Fibroblast of skin of back (primary cell): Measurements from ENCODE around the gene GALNT18.

Experiments used
- DNase-seq: peaks from one replicate; pipeline ENCODE4 v3.0.0-alpha.2; 2013

Gene GALNT18

DNA sequence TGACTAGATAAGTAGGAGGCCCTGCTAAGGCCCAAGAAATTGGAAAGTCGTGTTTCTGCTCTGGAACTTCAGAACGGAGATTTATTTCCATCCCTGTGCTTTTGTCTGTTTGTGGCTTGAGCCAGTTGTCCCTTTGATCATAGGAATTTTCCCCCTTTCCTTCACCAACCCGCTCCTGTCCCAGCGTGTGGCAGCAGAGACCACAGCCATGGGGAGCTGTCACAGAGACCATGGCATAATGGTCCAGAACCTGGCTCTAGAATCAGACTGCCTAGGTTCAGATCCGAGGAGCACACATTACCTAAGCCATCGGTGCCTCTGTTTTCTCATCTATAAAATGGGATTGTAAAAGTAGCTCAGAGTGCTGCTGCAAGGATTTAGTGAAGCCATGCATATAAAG lies 128.1 kb downstream of the GALNT18 start:
- DNase-seq = no peak

DNA sequence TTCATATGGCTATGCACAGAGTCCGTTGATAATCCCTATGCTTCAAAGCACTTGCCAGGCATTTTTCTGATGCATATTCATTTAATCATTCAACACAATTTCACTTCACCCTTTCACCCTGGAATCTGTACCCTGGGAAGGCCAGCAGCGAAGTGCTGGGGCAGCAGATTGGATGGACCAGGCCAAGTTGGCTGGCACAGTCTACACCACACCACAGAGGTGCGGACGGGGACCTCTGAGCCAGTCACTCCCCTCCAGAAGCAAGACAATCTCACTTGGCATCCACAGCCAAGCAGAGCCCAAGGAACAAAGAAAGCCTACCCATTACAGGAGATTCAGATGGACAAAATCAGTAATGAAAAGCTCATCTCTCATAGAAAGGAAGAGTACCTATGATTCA lies 130.2 kb downstream of the GALNT18 start:
- no peak for DNase-seq

DNA sequence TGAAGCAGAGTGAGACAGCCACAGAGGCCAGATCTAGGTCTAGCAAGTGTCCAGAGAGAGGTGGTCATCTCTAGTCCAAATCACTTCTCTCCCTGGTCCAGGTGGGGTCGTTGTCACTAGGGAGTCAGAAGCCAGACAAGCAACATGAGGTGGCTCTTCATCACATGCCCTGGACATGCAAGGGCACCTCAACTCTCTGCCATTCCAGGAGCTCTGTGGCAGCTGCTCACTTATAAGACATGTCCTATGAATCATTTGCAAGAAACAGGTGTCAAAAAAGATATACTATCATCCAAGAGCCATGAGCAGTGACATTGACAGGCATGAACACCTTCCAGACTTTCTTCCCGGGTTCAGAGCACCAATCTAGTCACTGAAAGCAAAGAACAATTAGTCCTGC lies 130.8 kb downstream of the GALNT18 start:
- DNase-seq = no peak

DNA sequence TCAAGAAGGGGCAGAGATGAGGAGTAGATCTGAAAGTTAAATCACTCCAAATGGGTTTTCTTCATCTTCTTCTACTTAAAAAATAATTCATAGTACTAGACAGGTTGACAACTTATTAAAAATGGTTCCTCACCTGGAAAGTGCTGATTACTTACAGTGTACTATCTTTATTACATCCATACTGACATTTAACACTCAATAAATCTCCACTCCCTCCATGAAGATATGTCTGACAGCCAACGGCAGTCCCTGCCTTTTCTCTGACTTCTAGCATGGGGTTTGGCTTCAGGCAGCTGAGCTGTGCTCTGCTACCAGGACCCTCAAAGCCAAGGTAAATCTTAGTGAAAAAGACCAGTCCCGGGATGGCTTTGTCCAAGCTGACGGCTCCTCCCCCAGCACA lies 135.4 kb downstream of the GALNT18 start:
- no peak for DNase-seq

DNA sequence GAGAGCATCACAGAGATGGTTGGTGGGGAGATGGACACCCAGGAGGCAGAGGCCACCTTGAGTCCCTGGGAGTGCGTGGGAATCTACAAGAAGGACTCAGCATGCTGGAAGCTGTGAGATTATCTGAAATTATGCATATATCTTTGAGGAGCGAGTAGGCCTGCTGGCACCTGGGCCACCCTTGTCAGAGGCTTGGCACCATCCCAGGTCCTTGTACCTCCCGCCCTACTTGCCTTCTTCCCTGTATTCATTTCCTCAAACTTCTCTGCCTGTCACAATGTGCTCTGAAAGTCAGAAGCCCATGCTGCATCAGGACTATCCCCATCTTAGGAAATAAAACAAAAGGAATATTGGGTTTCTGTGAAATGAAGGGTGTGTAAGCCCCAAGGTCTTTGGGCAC lies 135.8 kb downstream of the GALNT18 start:
- no peak for DNase-seq

DNA sequence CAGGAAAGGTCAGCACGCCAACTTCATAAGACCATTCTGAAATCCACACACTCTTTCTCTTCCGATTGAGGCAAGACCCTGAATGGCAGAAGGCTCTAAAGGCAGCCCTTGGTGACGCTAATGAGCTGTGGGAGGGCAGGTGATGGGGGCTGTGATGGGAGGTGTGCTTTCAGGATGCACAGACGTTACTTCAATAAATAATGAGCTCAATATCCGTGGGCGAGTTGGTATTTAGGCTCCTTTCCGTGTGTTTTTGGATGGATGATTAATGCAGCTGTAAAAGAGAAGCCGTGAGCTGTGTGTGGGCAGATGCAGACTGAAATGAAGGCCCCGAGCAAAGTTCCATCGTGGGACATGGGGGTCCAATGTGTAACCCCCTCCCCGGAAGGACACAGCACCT lies 138.2 kb downstream of the GALNT18 start:
- DNase-seq = no peak

DNA sequence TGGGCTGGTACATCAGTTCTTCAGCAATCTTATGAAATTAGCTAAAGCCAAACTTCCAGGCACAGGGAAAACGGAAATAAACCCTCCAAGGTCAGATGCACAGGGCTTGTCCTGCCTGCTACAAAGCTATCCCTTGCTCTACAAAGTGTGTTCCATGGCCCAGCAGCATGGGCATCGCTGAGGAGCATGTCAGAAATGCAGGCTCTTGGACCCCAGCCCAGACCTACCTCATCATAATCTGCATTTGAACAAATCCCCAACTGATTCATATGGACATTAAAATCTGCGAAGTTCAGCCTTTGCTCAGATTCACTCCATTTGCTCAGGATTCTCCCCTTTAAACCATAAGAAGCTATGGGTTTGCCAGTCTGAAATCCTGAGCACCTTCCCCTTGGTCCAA lies 139.1 kb downstream of the GALNT18 start:
- DNase-seq = no peak

DNA sequence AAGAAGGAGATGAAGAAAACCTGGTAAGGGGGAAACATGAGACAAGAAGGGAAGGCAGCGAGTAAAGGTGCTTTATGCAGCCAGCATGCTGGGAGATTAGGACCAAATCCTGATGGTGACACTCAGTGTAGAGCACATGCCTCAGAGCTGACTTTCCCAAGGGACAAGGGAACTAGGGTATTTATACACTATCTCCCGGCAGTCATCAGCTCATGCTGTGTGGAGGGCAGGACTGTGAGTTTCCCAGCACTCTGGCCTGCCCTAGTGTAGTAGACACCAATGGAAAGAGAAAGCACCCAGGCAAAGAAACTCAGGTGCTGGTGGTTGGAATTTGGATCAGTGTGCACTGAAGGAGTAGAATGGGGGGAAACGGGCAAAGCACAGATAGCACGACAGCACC lies 140.4 kb downstream of the GALNT18 start:
- peak; percentile 37 for DNase-seq

DNA sequence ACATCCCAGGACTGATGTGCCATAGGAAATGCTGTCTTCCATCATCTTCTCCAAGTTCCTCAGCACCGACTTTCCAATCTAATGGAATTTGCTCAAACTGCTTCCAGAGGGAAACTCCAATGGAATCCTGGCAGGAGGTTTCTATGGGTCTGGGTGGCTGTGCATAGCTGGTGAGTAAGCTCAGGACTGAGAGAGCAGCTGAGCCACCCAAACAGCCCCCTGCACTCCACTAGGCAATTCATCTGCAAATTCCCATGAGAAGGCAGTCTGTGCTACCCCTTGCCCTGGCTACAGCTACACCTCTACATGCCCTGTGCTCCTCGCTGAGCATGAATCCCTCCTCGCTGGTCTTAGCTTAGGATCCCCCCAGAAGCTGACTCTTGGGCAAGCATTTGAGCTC lies 140.8 kb downstream of the GALNT18 start:
- DNase-seq = peak; percentile 56

DNA sequence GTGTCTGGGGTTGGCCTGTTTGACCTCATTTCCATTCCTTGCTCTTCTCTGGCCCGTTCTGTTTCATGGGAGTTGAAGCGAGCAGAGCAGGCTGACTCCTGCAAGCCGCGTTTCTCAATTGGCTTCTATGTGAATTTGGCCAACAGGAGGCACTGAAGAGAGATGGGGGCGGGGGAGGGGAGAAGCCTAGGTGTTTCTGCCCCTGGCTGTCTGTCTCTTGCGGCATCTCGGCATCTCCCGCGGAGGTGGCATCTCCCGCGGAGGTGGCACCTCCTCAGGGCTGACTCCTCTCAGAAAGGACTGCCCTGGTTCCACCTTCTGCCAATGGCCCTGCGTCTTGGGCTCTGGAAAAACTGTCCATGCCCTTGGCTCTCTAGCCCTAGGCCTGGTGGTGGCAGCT lies 143.1 kb downstream of the GALNT18 start:
- no peak for DNase-seq

DNA sequence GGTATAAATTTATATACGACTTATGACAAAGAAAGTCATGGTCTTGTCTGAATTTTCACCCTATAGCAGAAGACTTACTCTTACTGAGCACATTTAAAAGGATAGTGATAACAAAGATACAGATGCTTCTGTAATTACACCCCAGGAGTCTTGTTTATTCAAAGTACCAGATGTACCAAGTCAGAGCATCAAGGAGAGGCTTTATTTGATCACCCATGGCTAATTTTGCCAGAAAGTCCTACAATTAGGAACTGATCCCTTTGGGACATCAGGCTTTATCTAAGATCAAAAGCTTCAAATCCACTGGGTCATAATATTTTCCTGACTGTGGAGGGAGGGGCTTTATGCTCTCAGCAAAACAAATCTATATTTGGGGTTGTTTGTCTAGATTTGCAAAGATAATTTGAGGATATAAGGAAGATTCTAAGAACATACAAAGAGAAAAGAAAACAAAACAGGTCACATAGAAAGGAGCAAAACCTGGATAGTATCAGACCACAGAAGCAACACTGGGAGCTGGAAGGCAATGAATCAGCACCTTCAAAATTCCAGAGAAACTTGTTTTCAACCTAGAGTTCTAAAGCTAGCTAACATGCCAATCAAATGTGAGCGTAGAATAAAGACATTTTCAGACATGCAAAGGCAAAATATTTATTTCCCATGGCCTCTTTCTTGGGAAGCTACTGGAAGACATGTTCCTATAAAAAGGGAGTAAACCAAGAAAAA lies 143.9 kb downstream of the GALNT18 start:
- DNase-seq = no peak

DNA sequence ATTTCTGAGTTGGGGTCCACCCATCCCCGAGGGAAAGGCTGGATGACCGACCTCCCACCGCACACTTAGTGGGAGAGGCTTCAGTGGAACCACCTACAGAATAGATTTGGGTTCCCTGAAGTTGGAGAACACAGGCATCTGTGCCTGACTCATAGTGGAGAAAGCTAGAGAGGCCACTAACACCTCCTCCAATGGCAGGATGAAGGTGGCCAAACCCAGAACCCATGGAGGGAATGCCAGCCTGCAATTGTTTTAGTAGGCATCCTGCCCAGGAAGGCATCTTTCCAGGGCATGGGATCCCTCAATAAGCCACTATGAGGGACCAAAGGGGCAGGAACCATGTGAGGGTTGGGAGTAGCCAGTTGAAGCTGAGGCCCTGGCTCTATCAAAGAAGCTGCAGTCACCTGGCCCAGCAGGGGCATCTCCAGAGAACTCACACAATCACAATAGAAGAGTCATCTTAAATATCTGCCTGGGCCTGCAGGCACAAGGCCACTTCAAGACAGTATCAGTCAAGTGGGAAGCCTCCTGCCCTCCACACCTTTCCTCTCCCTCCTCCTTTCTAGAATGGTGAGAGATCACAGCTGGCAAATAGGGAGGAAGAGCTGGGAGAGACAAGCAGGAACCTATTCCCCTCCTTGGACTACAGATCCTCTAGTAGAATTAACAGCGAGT lies 144.7 kb downstream of the GALNT18 start:
- DNase-seq = no peak

DNA sequence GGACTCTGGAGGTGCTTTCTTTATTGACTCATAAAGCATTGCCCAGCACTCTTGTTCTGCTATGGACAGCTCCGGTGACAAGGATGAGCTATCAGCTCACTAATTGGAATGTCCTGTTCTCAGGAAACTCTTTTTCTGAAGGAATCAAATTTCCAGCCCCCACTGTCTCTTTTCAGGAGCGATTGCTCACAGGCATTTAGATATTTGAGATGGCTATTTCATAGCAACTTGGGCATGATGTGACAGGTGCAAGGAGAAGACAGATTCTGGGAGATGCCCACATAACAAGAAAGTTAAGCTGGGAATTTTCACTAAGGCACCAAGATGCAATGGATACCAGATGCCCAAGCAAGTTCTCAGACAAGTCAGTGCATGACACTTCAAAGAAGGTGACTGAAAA lies 145.3 kb downstream of the GALNT18 start:
- DNase-seq = no peak

DNA sequence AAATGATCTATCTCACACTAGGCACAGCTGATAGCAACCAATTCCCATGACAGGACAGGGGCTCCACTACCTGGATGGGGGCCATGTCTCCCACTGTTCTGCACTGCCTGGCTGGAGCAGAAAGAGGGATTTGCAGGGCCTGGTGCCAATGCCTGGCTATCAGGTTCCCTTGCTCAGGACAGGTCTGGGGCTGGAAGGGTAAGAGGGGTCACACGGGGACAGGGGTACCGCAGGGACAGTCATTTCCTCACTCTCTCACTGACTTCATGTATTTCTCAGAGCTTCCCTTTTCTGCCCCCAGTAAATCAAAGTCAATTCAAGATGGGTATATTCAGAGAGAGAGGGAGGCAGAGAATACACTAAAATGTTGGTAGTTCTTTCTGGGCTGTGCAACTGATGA lies 149.7 kb downstream of the GALNT18 start:
- no peak for DNase-seq

DNA sequence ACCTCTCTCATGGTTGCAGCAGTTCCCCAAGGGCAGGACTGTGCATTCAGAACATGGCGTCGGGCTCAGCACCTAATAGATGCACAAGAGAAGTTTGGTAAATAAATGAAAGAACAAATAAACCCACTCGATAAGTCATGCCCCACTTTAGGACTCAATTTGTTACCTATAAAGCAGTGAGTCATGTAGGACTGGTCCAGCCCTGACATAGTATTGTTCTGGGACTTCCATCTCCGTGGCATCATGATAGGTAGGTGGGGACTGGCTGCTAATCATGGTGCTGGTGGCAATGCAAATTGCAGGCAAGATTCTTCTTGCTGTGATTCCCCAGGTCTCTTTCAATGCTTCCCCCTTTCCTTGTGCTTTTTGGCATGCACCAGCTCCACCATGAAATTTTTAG lies 150.6 kb downstream of the GALNT18 start:
- no peak for DNase-seq

DNA sequence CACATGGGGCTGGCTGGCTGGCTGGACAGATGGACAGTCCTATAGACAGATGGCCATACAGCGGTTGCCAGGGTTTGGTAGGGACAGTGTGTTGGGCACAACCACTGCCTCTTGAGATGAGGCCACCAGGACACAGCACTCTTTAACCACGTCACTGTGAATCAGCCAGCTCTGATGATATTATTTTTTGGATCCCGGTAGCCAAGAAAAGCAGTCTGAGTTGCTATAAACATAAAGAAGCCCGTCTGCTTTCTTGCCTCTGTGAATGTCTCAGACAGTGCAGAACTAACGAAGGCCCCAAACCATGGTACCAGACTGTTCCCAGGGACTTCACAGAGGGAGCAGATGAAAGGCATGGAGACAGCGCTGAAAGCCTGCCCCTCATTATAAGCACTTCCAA lies 152.9 kb downstream of the GALNT18 start:
- peak; percentile 67 for DNase-seq

DNA sequence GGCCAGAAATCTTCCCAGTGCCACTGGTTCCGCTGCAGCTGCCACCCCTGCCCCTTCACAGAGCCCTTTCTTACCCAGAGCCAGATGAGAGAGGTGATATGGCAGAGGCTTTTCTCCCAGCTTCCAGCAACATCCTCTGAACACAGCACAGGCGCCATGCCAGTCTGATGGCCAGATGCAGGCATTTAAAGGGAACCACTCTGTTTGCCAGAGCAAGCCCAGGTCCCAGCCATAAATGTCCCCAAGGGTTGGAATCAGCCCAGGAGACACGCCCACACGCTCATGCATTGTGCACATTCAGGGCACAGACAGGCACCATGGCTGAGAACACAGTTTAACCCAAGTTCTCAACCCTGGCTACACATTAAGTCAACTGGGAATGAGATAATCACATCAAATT lies 154.5 kb downstream of the GALNT18 start:
- DNase-seq = no peak

DNA sequence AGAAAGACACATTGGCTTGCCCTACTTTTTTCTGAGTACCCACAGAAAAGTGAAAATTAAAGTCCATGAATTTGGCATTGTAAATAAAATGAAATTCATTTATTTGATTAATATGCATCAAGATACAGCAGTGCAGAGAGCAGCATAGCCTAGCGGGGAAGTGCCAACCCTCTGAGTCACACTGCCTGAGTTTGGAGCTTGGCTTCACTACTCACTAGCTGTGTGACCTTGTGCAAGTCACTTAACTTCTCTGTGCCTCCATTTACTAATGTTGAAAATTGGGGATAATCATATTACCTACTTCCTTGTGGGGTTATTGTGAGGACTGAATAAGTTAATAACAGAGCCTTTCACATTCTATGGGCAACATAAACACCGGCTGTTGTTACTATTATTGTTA lies 157.2 kb downstream of the GALNT18 start:
- DNase-seq = peak; percentile 38

DNA sequence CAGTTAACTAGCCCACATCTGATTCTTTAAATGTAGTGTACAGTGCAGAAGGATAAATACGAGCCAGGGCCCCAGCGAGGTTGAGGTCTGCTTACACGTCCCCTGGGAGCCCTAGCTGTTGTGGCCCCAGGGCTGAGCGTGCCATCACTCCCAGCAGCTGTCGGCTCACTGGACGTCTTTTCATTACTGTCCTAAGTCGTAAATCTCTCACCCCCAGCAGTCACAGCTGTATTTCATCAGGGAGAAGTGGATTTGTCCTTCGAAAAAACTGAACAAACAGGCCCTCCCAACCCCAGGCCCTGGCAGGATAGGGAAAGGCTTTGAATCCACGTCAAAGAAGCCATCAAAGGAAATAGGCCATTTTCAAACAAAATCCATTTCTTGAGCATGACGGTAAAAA lies 158.4 kb downstream of the GALNT18 start:
- DNase-seq = peak; percentile 84

DNA sequence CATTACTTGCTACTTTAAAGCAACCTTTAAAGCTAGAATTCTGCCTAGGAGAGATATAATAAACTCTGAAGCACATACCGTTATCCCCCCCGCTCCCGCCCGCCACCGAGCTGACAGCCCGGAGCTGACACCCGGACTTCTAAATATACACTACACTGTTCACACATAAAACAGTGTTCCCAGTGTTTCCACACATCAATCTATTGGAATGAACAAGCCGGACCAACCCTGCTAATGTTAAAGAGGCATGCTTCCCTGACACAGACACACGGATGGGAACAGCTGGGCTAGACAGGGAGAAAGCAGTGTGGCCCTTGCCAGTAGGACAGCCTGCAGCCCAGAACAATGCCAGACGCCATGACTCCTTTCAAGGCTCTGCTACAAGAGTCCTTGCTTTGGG lies 160.3 kb downstream of the GALNT18 start:
- DNase-seq = no peak

DNA sequence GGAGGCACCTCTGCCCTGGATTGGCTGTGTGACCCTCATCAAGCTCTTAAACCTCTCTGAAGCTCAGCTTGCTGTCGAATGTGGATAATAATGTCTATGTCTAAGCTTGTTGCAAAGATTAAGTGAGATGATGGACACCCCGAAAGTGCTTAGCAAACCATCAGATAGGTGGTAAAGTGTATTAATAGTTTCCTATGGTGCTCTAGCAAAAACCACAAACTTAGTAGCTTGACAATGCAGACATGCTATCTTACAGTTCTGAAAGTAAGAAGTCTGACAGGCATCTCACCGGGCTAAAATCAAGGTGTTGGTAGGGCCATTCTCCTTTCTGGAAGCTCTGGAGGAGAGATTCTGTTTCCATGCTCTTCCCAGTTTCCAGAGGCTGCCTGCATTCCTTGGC lies 162.2 kb downstream of the GALNT18 start:
- DNase-seq = no peak

DNA sequence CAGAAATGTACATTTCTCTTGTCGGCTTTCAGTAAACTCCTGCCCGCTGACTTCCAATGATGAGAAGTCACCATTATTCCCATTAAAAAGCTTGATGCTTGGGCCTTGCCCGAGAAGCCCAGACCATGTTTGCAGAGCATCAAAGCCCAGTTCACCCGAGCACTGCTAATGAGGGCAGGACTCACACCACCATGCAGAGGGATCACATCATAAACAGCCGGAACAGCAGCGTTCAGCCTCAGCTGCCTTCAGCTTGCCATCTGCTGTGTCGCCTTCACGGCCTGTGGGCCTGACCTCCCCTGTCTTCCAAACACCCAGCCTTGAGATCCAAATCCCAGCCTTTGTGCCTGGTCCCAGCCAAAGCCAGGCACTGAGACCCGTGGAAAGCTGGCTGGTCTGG lies 163.3 kb downstream of the GALNT18 start:
- no peak for DNase-seq

DNA sequence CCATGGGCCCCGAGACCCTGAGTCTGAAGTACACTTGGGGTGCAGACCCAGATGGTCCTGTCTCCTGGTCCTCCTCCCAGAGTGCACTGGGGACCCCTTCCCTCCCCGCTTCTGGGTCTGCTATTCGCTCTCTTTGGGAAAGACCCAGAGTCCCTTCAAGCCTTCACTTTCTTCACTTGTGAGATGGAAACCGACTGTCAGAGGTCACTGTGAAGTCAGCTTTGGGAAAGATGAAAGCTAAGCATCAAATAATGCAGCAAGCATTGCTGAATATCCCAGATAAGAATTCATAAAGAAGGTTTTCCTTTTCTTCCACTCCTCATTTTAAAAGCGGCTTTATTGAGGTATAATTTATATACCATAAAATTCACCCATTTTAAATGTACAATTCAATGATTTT lies 163.8 kb downstream of the GALNT18 start:
- no peak for DNase-seq

DNA sequence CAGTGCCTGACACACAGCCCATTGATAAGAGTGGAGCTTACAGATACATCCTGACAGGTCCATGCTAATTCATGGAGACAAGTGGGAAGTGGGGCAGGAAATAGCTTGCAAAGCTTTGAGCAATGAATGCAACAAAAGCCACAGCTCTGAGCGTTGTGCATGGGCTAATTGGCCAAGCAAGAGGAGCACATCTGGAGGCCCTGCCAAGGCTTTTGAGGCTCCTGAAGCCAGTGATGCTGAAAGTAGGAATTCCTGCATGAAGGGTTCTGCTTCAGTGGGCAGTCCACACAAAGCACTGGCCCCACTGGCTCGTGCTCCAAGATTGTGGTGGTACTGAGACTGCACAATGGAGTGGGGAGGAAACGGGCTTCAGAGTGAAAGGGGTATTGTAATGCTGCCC lies 164.9 kb downstream of the GALNT18 start:
- DNase-seq = no peak
